ENCODE measurements around the gene COL1A2.

DNA sequence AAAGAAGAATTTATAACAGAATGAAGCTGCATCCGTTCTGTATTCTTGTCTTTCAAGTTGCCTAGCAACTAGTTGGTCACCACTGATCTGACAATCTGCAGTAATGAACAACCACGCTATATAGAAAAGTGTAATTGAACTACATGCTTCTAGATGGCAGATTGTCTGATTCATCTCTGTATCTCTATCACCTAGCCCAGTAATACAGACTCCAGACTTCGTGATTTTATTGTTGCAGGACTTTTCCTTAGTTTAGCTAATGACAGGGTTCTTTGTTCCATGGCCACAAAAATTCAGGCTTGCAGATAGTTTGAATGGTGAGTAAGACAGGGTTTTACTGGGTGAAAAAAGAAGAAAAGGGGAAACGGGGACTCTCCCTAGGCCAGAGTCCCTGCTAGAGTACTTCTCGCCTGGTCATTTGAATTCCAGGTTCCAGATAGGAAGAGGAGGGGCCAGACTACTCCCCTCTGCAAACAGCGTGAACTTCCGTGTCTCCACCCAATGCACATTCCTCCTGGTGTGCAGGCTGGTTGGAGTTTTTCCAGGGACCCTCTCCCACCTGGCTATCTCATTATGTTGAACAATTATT is 45.9 kb downstream of the COL1A2 start:
- TF ChIP-seq, protein P1, sequence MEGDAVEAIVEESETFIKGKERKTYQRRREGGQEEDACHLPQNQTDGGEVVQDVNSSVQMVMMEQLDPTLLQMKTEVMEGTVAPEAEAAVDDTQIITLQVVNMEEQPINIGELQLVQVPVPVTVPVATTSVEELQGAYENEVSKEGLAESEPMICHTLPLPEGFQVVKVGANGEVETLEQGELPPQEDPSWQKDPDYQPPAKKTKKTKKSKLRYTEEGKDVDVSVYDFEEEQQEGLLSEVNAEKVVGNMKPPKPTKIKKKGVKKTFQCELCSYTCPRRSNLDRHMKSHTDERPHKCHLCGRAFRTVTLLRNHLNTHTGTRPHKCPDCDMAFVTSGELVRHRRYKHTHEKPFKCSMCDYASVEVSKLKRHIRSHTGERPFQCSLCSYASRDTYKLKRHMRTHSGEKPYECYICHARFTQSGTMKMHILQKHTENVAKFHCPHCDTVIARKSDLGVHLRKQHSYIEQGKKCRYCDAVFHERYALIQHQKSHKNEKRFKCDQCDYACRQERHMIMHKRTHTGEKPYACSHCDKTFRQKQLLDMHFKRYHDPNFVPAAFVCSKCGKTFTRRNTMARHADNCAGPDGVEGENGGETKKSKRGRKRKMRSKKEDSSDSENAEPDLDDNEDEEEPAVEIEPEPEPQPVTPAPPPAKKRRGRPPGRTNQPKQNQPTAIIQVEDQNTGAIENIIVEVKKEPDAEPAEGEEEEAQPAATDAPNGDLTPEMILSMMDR (IDR thresholded peaks at IDR 0.05), result no peak
- no peak for TF ChIP-seq POLR2A (IDR thresholded peaks at IDR 0.05)
